GM12872 (cell line): Measurements from ENCODE around the gene UPF2.

Experiments
- TF ChIP-seq, protein P1 (sequence below): IDR thresholded peaks from 3 replicates; pipeline ENCODE4 v1.5.1; 2011; ENCODE audit warnings: low read depth, mild to moderate bottlenecking, low read length, moderate library complexity; ENCODE audit not compliant: insufficient read depth

The UPF2 gene

DNA sequence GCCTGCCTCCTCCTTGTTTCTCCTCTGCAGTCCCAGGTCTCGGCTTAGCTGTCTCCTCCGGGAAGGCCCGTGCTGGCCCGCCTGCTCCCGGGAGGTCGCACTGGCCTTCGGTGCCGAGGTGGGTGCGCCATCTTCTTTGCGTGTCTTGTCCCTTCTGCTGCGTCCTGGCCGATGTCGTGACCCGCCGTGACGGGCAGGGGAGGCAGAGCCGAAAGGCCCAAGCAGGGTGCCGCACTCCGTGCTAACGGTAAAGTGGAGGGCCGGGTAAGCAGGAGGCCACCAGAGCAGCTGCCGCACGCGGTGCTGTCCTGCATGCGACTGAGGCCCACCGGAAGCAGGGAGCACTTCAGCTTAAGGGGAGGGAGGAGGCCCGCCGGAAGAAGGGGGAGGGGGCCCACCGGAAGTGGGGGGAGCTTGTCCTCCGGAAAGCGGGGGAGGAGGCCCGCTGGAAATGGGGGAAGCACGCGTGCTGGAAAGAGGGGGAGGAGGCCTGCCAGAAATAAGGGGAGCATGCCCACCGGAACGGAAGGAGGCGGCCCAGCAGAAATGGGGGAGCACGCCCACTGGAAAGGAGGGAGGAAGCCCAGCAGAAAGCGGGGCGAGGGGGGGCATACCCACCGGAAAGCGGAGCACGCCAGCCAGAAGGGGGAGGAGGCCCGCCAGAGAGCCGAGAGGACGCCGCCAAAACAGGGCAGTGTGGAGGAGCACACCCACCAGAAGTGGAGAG, 148.1 kb downstream of the UPF2 start:
- TF ChIP-seq, protein P1, sequence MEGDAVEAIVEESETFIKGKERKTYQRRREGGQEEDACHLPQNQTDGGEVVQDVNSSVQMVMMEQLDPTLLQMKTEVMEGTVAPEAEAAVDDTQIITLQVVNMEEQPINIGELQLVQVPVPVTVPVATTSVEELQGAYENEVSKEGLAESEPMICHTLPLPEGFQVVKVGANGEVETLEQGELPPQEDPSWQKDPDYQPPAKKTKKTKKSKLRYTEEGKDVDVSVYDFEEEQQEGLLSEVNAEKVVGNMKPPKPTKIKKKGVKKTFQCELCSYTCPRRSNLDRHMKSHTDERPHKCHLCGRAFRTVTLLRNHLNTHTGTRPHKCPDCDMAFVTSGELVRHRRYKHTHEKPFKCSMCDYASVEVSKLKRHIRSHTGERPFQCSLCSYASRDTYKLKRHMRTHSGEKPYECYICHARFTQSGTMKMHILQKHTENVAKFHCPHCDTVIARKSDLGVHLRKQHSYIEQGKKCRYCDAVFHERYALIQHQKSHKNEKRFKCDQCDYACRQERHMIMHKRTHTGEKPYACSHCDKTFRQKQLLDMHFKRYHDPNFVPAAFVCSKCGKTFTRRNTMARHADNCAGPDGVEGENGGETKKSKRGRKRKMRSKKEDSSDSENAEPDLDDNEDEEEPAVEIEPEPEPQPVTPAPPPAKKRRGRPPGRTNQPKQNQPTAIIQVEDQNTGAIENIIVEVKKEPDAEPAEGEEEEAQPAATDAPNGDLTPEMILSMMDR: no peak

DNA sequence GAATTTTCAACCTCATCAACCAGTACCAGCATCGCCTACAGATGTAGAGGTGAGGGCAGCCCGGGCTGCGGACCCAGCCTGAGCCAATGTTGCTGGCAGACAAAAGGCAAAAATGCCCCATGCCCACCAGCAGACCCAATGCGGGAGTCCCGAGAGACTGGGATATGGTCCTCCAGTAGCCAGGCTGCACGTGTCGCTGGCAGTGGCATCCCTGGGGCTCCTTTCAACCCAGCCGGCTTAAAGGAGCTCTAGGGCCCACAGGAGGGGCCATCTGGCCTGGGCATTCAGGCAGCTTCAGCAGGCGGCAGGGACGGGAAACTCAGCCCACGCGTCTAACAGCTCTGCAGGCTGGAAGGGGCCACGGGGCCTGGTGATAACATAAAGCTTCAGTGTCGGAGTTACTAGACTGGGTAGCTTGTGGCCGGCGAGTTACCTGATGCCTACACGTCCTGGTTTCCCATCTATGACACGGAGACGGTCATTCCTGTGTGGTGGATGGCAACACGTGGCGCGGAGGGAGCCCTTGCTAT, 148.8 kb downstream of the UPF2 start:
- TF ChIP-seq, protein P1: no peak

GRCh38 chr10:11891776-11892486, 150.7 kb downstream of the UPF2 start:
- TF ChIP-seq, protein P1: no peak

GRCh38 chr10:11887381-11888227, 155.0 kb downstream of the UPF2 start:
- TF ChIP-seq, protein P1: no peak

DNA sequence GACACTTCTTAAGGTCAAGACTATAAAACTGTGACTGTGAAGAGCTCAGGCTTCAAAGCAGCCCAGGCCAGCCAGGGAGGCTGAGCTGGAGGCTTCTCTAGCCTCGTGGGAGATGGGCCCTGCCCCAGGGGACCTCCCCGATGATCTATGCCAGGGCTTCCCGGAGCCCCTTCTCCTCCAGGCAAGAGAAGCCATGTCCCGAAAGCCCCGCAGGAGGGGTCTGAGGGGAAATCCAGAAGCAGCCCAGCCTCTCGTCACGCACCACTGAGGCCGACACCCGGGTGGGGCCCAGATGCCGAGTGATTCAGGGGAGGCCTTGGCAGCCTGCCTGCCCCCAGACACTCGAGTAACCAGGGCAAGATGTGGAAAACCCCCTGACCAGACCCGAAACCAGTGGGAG, 155.8 kb downstream of the UPF2 start:
- TF ChIP-seq, protein P1: no peak

DNA sequence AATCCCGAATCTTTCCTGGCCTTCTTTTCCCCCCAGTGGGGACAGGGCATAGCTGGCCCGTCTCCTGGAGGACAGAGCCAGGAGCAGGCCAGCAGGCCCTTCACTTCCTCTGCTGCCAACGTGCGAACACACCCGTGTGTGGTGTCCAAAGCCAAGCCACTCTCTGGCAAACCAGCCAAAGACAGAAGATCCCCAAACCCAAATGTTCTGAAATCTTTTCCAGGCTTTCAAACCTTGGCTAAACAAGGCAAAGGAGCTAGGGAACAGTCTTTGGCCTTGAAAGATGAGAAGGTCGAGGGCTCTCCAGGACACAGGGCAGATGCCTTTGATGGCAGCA, 156.5 kb downstream of the UPF2 start:
- TF ChIP-seq, protein P1: no peak
